ENCODE measurements around the gene TSPAN2.

Gene TSPAN2

GRCh38 chr1:115113766-115114165 lies 24.5 kb upstream of the TSPAN2 start:
- no peak for DNase-seq (ENCODE audit: low read depth)

GRCh38 chr1:115112496-115113375 lies 23.4 kb upstream of the TSPAN2 start:
- peak; percentile 20 for DNase-seq (ENCODE audit: low read depth)

- no peak for DNase-seq (ENCODE audit: low read depth)
These were observed 18.4 kb upstream of the TSPAN2 start for GRCh38 chr1:115107516-115108260.

- DNase-seq (ENCODE audit: low read depth) = no peak
These were observed 16.5 kb upstream of the TSPAN2 start for GRCh38 chr1:115105831-115106230.

GRCh38 chr1:115099693-115100050 lies 10.4 kb upstream of the TSPAN2 start:
- DNase-seq (ENCODE audit: low read depth) = no peak

- DNase-seq (ENCODE audit: low read depth) = peak; percentile 32
These were observed 9.8 kb upstream of the TSPAN2 start for GRCh38 chr1:115098979-115099692.

- DNase-seq (ENCODE audit: low read depth) = no peak
These were observed 2.9 kb upstream of the TSPAN2 start for GRCh38 chr1:115092175-115092574.

- DNase-seq (ENCODE audit: low read depth) = no peak
These were observed 2.3 kb upstream of the TSPAN2 start for GRCh38 chr1:115091572-115091971.

- no peak for DNase-seq (ENCODE audit: low read depth)
These were observed 1.7 kb upstream of the TSPAN2 start for GRCh38 chr1:115090956-115091355.

GRCh38 chr1:115090540-115090939 lies 1.2 kb upstream of the TSPAN2 start:
- no peak for DNase-seq (ENCODE audit: low read depth)

GRCh38 chr1:115090186-115090490 lies 835 bp upstream of the TSPAN2 start:
- DNase-seq (ENCODE audit: low read depth) = no peak

GRCh38 chr1:115088871-115089419 lies 358 bp downstream of the TSPAN2 start:
- no peak for DNase-seq (ENCODE audit: low read depth)

GRCh38 chr1:115088115-115088778 lies 1.1 kb downstream of the TSPAN2 start:
- DNase-seq (ENCODE audit: low read depth) = no peak

- DNase-seq (ENCODE audit: low read depth) = no peak
These were observed 3.0 kb downstream of the TSPAN2 start for GRCh38 chr1:115086176-115086830.

GRCh38 chr1:115084902-115085511 lies 4.3 kb downstream of the TSPAN2 start:
- DNase-seq (ENCODE audit: low read depth) = no peak

GRCh38 chr1:115082949-115083348 lies 6.4 kb downstream of the TSPAN2 start:
- no peak for DNase-seq (ENCODE audit: low read depth)

- DNase-seq (ENCODE audit: low read depth) = no peak
These were observed 10.6 kb downstream of the TSPAN2 start for GRCh38 chr1:115078708-115079107.

GRCh38 chr1:115077984-115078330 lies 11.3 kb downstream of the TSPAN2 start:
- DNase-seq (ENCODE audit: low read depth) = no peak

GRCh38 chr1:115077286-115077983 lies 11.9 kb downstream of the TSPAN2 start:
- no peak for DNase-seq (ENCODE audit: low read depth)

- DNase-seq (ENCODE audit: low read depth) = no peak
These were observed 12.9 kb downstream of the TSPAN2 start for GRCh38 chr1:115076384-115076915.
